SJSA1 (cell line): ENCODE results near the gene GTF3A. TPM values are rescaled to one million over a fixed set of nuclear protein-coding genes. Genes with fewer than 3 reads are reported as not detected.

Experiments used
- DNase-seq, 2 experiments: peaks; one replicate each; pipeline ENCODE4 v3.0.0-alpha.2; 2015 to 2020; ENCODE audit warnings: low spot score in 2 of 2, low read depth in 1 of 2
- H3K27ac ChIP-seq: fragments of 250-450 bp; sonication (Bioruptor Pico); 2 replicates; pipeline ENCODE4 v1.5.1; 2020; ENCODE audit warnings: mild to moderate bottlenecking, moderate library complexity
- H3K27me3 ChIP-seq: fragments of 250-450 bp; sonication (Bioruptor Pico); replicated peaks from 2 replicates; pipeline ENCODE4 v1.5.1; 2020; ENCODE audit warnings: mild to moderate bottlenecking, moderate library complexity
- H3K36me3 ChIP-seq: fragments of 250-450 bp; sonication (Bioruptor Pico); 2 replicates; pipeline ENCODE4 v1.5.1; 2020; ENCODE audit warnings: mild to moderate bottlenecking
- H3K4me1 ChIP-seq: fragments of 250-450 bp; sonication (Bioruptor Pico); replicated peaks from 2 replicates; pipeline ENCODE4 v1.6.1; 2021; ENCODE audit warnings: mild to moderate bottlenecking
- H3K4me3 ChIP-seq: fragments of 250-450 bp; sonication (Bioruptor Pico); 2 replicates; pipeline ENCODE4 v1.5.1; 2020; ENCODE audit warnings: mild to moderate bottlenecking
- H3K9me3 ChIP-seq: fragments of 250-450 bp; sonication (Bioruptor Pico); replicated peaks from 2 replicates; pipeline ENCODE4 v1.5.1; 2020; ENCODE audit warnings: mild to moderate bottlenecking
- total RNA-seq: library from RNA; depleted of rRNA; stranded (reverse); fragments of >200 nt; shearing (Covaris generic); gene quantifications from 2 replicates; pipeline ENCODE4 v1.2.3, GENCODE V29; 2014

The GTF3A gene
- total RNA-seq, 1 experiment from 2014 or later = 106 TPM

- DNase-seq = no peak
- Histone ChIP-seq H3K27ac (no peak overlapping the region), H3K9me3 (no peaks in the 10 kb centered on the region), H3K4me1 (no peaks in the 10 kb centered on the region), H3K27me3 (no peaks in the 10 kb centered on the region), H3K4me3 (no peak overlapping the region), H3K36me3 (no peaks in the 10 kb centered on the region)
These were observed 5.1 kb upstream of the GTF3A start for GRCh38 chr13:27419328-27419727.

- DNase-seq = no peak
- no peak overlapping the region for H3K4me3 ChIP-seq
- no peaks in the 10 kb centered on the region for H3K27me3 ChIP-seq
- H3K36me3 ChIP-seq = peaks cover 7% of the 10 kb centered on the region
- no peaks in the 10 kb centered on the region for H3K9me3 ChIP-seq
- H3K27ac ChIP-seq = no peak overlapping the region
- peaks cover 18% of the 10 kb centered on the region for H3K4me1 ChIP-seq
These were observed 3.1 kb upstream of the GTF3A start for GRCh38 chr13:27421101-27421871.

GRCh38 chr13:27423333-27423732, 1.1 kb upstream of the GTF3A start:
- Histone ChIP-seq H3K36me3 (peaks cover 22% of the 10 kb centered on the region), H3K9me3 (no peaks in the 10 kb centered on the region), H3K4me3 (no peak overlapping the region), H3K27ac (no peak overlapping the region), H3K27me3 (no peaks in the 10 kb centered on the region), H3K4me1 (peaks cover 28% of the 10 kb centered on the region)
- no peak for DNase-seq

- peaks cover 28% of the 10 kb centered on the region for H3K4me1 ChIP-seq
- peaks cover 36% of the 10 kb centered on the region for H3K36me3 ChIP-seq
- H3K9me3 ChIP-seq = no peaks in the 10 kb centered on the region
- H3K27me3 ChIP-seq = no peaks in the 10 kb centered on the region
- no peak for DNase-seq
- H3K27ac ChIP-seq = peak overlapping the region; percentile 88
- peak overlapping the region; percentile 76 for H3K4me3 ChIP-seq
These were observed 919 bp downstream of the GTF3A start for GRCh38 chr13:27425158-27425917.

DNA sequence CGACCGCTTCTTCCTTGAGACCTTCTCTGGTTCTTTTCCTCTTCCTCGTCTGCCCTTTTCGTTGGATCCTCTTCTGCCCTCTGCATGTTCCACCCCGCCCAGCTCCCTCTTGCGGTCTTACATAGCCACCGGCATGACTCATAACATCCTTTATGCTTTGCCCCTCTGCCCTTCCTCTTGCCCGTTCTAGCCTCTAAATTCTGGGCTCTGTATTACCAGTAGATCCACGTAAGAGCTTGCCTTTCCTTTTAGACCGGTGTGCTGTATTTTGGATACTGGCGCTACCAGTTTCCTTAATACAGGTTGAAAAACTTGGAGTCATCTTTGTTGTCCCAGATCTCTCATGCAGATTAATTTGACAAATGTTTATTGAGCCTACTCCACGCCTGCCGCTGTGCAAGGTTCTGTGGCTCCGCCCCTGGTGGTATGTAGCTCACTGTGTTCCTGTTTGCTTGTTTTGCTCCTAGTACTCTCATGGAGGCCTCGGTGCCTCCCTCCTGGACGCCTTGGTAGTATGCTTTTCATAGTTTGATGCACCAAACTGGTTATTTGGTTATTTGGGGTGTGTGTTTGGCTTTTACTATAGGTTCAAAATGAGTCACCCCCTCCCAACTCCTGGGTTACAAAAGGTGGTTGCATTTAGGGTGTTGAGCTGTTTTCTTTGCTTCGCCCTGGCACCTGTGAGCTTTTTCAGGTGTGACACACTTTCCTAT, 1.7 kb downstream of the GTF3A start:
- Histone ChIP-seq H3K9me3 (no peaks in the 10 kb centered on the region), H3K36me3 (peaks cover 44% of the 10 kb centered on the region), H3K4me3 (peak overlapping the region; percentile 76), H3K27ac (peak overlapping the region; percentile 88), H3K4me1 (peaks cover 28% of the 10 kb centered on the region), H3K27me3 (no peaks in the 10 kb centered on the region)
- DNase-seq = peak; percentile 71 to 81

DNA sequence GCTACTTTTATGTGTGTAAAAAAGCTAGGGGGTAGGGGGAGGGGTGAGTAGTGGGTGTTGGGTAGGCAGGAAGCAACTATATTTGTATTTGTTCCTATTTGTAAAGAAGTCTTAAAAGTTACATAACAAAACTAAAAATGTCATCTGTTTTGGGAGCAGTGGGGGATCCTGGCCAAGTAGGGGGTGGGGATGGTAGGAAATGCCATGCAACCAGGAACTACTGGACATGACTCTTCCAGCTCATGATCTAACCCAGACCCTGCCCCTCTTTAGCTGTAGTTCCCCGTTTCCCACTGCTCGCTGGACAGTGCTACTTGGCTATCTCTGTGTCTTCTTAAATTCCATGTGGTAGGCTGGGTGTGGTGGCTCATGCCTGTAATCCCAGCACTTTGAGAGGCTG, 3.2 kb downstream of the GTF3A start:
- Histone ChIP-seq H3K4me1 (peaks cover 28% of the 10 kb centered on the region), H3K4me3 (no peak overlapping the region), H3K27ac (no peak overlapping the region), H3K27me3 (no peaks in the 10 kb centered on the region), H3K9me3 (no peaks in the 10 kb centered on the region), H3K36me3 (peaks cover 52% of the 10 kb centered on the region)
- DNase-seq = no peak

DNA sequence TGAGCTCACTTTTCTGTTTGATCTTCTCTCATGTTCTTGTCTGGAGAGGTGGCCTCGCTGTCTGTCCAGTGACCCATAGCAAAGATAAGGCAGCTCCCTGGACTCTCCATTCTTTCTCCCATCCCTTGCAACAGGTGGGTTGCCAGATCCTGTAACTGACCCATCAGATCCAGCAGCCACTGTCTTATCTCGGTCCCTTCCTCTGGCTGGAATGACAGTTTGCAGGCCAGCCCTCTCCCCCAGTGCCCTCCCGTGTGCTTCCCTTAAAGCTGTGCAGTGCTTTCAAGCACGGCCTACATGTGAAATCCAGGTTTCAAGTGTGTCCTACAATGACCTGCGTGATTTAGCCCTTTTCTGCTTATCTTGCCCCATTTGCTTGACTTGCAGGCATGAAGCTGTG, 3.7 kb downstream of the GTF3A start:
- Histone ChIP-seq H3K4me1 (peaks cover 28% of the 10 kb centered on the region), H3K36me3 (peaks cover 53% of the 10 kb centered on the region), H3K27me3 (no peaks in the 10 kb centered on the region), H3K27ac (no peak overlapping the region), H3K4me3 (no peak overlapping the region), H3K9me3 (no peaks in the 10 kb centered on the region)
- DNase-seq = no peak

- Histone ChIP-seq H3K9me3 (no peaks in the 10 kb centered on the region), H3K27ac (no peak overlapping the region), H3K36me3 (peaks cover 69% of the 10 kb centered on the region), H3K4me3 (no peak overlapping the region), H3K27me3 (no peaks in the 10 kb centered on the region), H3K4me1 (peaks cover under 1% of the 10 kb centered on the region)
- DNase-seq = no peak
These were observed 7.8 kb downstream of the GTF3A start for GRCh38 chr13:27432180-27432579.

DNA sequence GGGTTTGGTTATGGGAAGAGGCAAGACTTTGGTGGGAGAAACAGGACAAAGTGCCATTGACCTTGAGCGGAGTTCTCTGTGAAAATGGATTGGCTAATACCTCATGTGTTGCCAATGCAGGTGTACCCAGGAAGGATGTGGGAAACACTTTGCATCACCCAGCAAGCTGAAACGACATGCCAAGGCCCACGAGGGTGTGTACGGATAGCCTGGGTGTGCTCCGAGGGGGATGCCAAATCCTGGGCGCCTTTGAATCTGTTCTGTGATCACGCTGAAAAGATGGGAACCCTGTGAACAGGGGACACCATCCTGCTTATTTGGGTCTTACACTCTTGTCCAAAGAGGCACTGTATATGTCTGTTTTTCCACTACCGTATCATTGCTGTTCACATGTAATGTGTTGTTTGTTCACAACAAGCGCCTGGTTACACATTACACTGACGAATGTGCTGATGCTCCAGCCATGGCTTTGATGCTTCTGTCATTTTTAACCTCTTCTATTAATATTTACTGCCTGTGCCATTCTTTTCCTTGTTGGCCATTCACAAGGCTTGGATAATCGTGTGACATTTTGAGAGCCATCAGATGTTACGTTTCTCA, 8.3 kb downstream of the GTF3A start:
- Histone ChIP-seq H3K4me3 (no peak overlapping the region), H3K9me3 (no peaks in the 10 kb centered on the region), H3K36me3 (peaks cover 64% of the 10 kb centered on the region), H3K4me1 (no peaks in the 10 kb centered on the region), H3K27me3 (no peaks in the 10 kb centered on the region), H3K27ac (no peak overlapping the region)
- DNase-seq = no peak

DNA sequence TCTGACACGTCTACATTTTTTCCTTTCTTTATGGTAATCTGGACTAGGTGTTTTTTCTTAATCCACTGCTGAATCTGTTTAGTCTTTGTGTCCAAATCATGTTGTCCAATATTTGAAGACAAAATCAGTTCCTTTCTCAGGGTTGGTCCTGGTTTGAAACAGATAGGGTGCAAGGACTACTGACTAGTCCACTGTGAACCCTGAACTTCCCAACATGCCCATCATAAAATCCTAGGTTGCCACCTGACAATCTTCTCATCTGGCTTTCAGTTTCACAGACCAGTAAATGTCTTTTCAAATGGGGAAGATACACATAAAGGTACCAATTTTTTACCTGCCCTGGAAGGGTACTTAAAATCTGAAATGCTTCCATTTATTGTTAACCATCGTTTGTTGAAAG, 12.7 kb downstream of the GTF3A start:
- Histone ChIP-seq H3K27ac (no peak overlapping the region), H3K36me3 (peaks cover 35% of the 10 kb centered on the region)

GRCh38 chr13:27440408-27440807, 16.0 kb downstream of the GTF3A start:
- Histone ChIP-seq H3K36me3 (peaks cover 9% of the 10 kb centered on the region), H3K4me3 (no peak overlapping the region), H3K27ac (no peak overlapping the region), H3K4me1 (no peaks in the 10 kb centered on the region), H3K9me3 (no peaks in the 10 kb centered on the region), H3K27me3 (no peaks in the 10 kb centered on the region)
- DNase-seq = no peak

More for the DNA sequence above, 12.7 kb downstream of the GTF3A start:
- no peak for DNase-seq
- H3K4me3 ChIP-seq = no peak overlapping the region
- no peaks in the 10 kb centered on the region for H3K27me3 ChIP-seq
- H3K4me1 ChIP-seq = no peaks in the 10 kb centered on the region
- H3K9me3 ChIP-seq = no peaks in the 10 kb centered on the region

DNA sequence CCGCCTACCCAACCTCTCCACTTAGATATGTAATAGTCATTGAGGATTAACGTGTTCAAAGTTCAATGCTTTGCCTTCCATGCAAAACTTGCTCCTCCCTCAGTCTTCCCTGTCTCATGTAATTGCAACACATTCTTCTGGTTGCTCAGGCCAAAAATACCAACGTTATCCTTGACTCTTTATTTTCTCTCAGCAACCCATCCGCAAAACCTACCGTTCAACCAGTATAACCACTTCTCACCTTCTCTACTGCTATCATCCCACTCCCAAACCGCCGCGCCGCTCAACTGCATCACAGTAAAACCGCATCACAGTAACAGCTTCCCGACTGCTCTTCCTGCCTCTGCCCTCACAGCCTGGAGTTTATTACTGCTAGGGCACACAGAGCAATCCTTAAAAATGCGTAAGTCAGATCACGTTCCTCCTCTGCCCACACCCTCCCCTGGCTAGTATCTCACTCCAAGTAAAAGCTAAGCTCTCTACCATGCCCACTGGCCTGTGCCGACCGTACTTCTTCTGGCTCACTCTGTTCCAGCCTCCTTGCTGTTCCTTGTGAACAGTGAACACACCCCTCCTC, 17.7 kb downstream of the GTF3A start:
- H3K27me3 ChIP-seq = no peaks in the 10 kb centered on the region
- DNase-seq = no peak

DNA sequence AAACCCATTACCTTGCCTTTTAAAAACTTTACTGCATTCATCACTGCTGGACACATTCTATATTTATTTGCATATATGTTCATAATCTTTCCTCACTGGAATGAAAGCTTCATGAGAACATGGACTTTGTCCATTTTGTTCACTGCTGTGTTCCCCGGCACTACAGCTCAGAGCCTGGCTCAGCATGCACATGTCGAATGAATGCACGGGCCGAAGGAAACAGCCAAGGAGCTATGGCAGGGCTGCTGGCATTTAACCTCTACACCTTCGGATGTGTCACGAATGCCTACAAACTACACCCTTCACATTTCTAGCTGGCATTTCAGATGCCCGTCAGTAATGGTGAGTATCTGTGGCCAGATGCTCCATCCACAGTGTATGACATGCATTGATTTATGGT, 18.4 kb downstream of the GTF3A start:
- Histone ChIP-seq H3K27ac (no peak overlapping the region), H3K36me3 (no peaks in the 10 kb centered on the region), H3K4me3 (no peak overlapping the region), H3K27me3 (no peaks in the 10 kb centered on the region), H3K9me3 (no peaks in the 10 kb centered on the region), H3K4me1 (no peaks in the 10 kb centered on the region)
- DNase-seq = no peak

More for the DNA sequence above, 17.7 kb downstream of the GTF3A start:
- Histone ChIP-seq H3K4me3 (no peak overlapping the region), H3K4me1 (no peaks in the 10 kb centered on the region), H3K27ac (no peak overlapping the region), H3K36me3 (no peaks in the 10 kb centered on the region), H3K9me3 (no peaks in the 10 kb centered on the region)
